ENCODE measurements around the gene OR56A5.
A peak's percentile ranks its signal among the peaks of the same experiment; 100 is the strongest.

The OR56A5 gene

GRCh38 chr11:6006395-6006794 is 38.1 kb upstream of the OR56A5 start:
- Histone ChIP-seq H3K18ac (ENCODE audit: low read length) (no peak overlapping the region), H2AFZ (ENCODE audit: insufficient read depth, low read length, poor library complexity) (no peak overlapping the region), H4K12ac (ENCODE audit: low read depth, low read length) (no peak overlapping the region), H3K9me3 (ENCODE audit: insufficient read depth, low read depth, low read length) (no peaks in the 10 kb centered on the region), H3K79me1 (ENCODE audit: low read length) (no peaks in the 10 kb centered on the region), H3K23ac (ENCODE audit: low read length) (no peak overlapping the region), H3K4me2 (ENCODE audit: low read length) (no peak overlapping the region), H4K8ac (ENCODE audit: low read depth, low read length) (no peak overlapping the region), H4K91ac (ENCODE audit: low read depth, low read length) (no peak overlapping the region), H3K79me2 (ENCODE audit: control insufficient read depth, insufficient read depth, low read length, poor library complexity) (no peaks in the 10 kb centered on the region), H3K27ac (ENCODE audit: low read depth, low read length) (no peak overlapping the region), H3K14ac (ENCODE audit: low read length) (no peak overlapping the region), H2AK5ac (ENCODE audit: low read length) (no peak overlapping the region), H2BK5ac (ENCODE audit: low read depth, low read length, poor library complexity) (no peak overlapping the region), H3K4ac (ENCODE audit: low read depth, low read length) (no peak overlapping the region), H2BK120ac (ENCODE audit: insufficient read depth, low read length, poor library complexity) (no peak overlapping the region), H3K36me3 (ENCODE audit: control insufficient read depth in 1 of 2, insufficient read depth in 2 of 2, low read length in 2 of 2) (no peaks in the 10 kb centered on the region), H3K4me3 (ENCODE audit: low read depth, low read length) (no peak overlapping the region), H2BK12ac (ENCODE audit: low read length) (no peak overlapping the region), H3K27me3 (ENCODE audit: insufficient read depth, low read length) (no peaks in the 10 kb centered on the region), H3K9ac (ENCODE audit: low read length) (no peak overlapping the region), H3K4me1 (ENCODE audit: control insufficient read depth in 1 of 2, insufficient read depth in 2 of 2, low read length in 2 of 2) (no peaks in the 10 kb centered on the region)
- no peak for DNase-seq

GRCh38 chr11:6002202-6002699 is 34.0 kb upstream of the OR56A5 start:
- no peaks in the 10 kb centered on the region for H3K36me3 ChIP-seq (ENCODE audit: control insufficient read depth in 1 of 2, insufficient read depth in 2 of 2, low read length in 2 of 2)
- no peak for DNase-seq
- no peak overlapping the region for H4K91ac ChIP-seq (ENCODE audit: low read depth, low read length)
- H3K23ac ChIP-seq (ENCODE audit: low read length), result no peak overlapping the region
- no peak overlapping the region for H2BK5ac ChIP-seq (ENCODE audit: low read depth, low read length, poor library complexity)
- no peak overlapping the region for H2AFZ ChIP-seq (ENCODE audit: insufficient read depth, low read length, poor library complexity)
- no peak overlapping the region for H3K27ac ChIP-seq (ENCODE audit: low read depth, low read length)
- no peaks in the 10 kb centered on the region for H3K79me2 ChIP-seq (ENCODE audit: control insufficient read depth, insufficient read depth, low read length, poor library complexity)
- no CpG with 5 or more reads among the region's 7 CpGs for WGBS (ENCODE audit: extremely low coverage, insufficient coverage, insufficient read length)
- H3K4ac ChIP-seq (ENCODE audit: low read depth, low read length), result no peak overlapping the region
- H3K4me2 ChIP-seq (ENCODE audit: low read length), result no peak overlapping the region
- no peak overlapping the region for H4K8ac ChIP-seq (ENCODE audit: low read depth, low read length)
- H3K9me3 ChIP-seq (ENCODE audit: insufficient read depth, low read depth, low read length), result no peaks in the 10 kb centered on the region
- H2BK120ac ChIP-seq (ENCODE audit: insufficient read depth, low read length, poor library complexity), result no peak overlapping the region
- H3K4me1 ChIP-seq (ENCODE audit: control insufficient read depth in 1 of 2, insufficient read depth in 2 of 2, low read length in 2 of 2), result no peaks in the 10 kb centered on the region
- no peaks in the 10 kb centered on the region for H3K79me1 ChIP-seq (ENCODE audit: low read length)
- H3K4me3 ChIP-seq (ENCODE audit: low read depth, low read length), result no peak overlapping the region
- H2BK12ac ChIP-seq (ENCODE audit: low read length), result no peak overlapping the region
- H4K12ac ChIP-seq (ENCODE audit: low read depth, low read length), result no peak overlapping the region
- H3K9ac ChIP-seq (ENCODE audit: low read length), result no peak overlapping the region
- H3K18ac ChIP-seq (ENCODE audit: low read length), result no peak overlapping the region
- no peak overlapping the region for H2AK5ac ChIP-seq (ENCODE audit: low read length)
- H3K14ac ChIP-seq (ENCODE audit: low read length), result no peak overlapping the region
- H3K27me3 ChIP-seq (ENCODE audit: insufficient read depth, low read length), result peaks cover under 1% of the 10 kb centered on the region

GRCh38 chr11:5994791-5995190 is 26.5 kb upstream of the OR56A5 start:
- Histone ChIP-seq H3K4ac (ENCODE audit: low read depth, low read length) (no peak overlapping the region), H2AK5ac (ENCODE audit: low read length) (no peak overlapping the region), H2AFZ (ENCODE audit: insufficient read depth, low read length, poor library complexity) (no peak overlapping the region), H3K14ac (ENCODE audit: low read length) (no peak overlapping the region), H3K9ac (ENCODE audit: low read length) (no peak overlapping the region), H2BK12ac (ENCODE audit: low read length) (no peak overlapping the region), H3K27me3 (ENCODE audit: insufficient read depth, low read length) (peaks cover 2% of the 10 kb centered on the region), H3K4me2 (ENCODE audit: low read length) (no peak overlapping the region), H3K18ac (ENCODE audit: low read length) (no peak overlapping the region), H3K36me3 (ENCODE audit: control insufficient read depth in 1 of 2, insufficient read depth in 2 of 2, low read length in 2 of 2) (no peaks in the 10 kb centered on the region), H4K91ac (ENCODE audit: low read depth, low read length) (no peak overlapping the region), H3K79me1 (ENCODE audit: low read length) (no peaks in the 10 kb centered on the region), H4K12ac (ENCODE audit: low read depth, low read length) (no peak overlapping the region), H2BK120ac (ENCODE audit: insufficient read depth, low read length, poor library complexity) (no peak overlapping the region), H2BK5ac (ENCODE audit: low read depth, low read length, poor library complexity) (no peak overlapping the region), H3K9me3 (ENCODE audit: insufficient read depth, low read depth, low read length) (no peaks in the 10 kb centered on the region), H3K23ac (ENCODE audit: low read length) (no peak overlapping the region), H3K4me3 (ENCODE audit: low read depth, low read length) (no peak overlapping the region), H3K79me2 (ENCODE audit: control insufficient read depth, insufficient read depth, low read length, poor library complexity) (no peaks in the 10 kb centered on the region), H3K4me1 (ENCODE audit: control insufficient read depth in 1 of 2, insufficient read depth in 2 of 2, low read length in 2 of 2) (no peaks in the 10 kb centered on the region), H3K27ac (ENCODE audit: low read depth, low read length) (no peak overlapping the region), H4K8ac (ENCODE audit: low read depth, low read length) (no peak overlapping the region)
- no CpG with 5 or more reads among the region's 14 CpGs for WGBS (ENCODE audit: extremely low coverage, insufficient coverage, insufficient read length)
- DNase-seq, result no peak

GRCh38 chr11:5992604-5993251 is 24.4 kb upstream of the OR56A5 start:
- H2AFZ ChIP-seq (ENCODE audit: insufficient read depth, low read length, poor library complexity), result no peak overlapping the region
- H4K91ac ChIP-seq (ENCODE audit: low read depth, low read length), result no peak overlapping the region

More at GRCh38 chr11:5992604-5993251, 24.4 kb upstream of the OR56A5 start:
- Histone ChIP-seq H2BK120ac (ENCODE audit: insufficient read depth, low read length, poor library complexity) (no peak overlapping the region), H2BK12ac (ENCODE audit: low read length) (no peak overlapping the region), H3K9ac (ENCODE audit: low read length) (no peak overlapping the region), H3K79me1 (ENCODE audit: low read length) (no peaks in the 10 kb centered on the region), H4K8ac (ENCODE audit: low read depth, low read length) (no peak overlapping the region), H3K4me1 (ENCODE audit: control insufficient read depth in 1 of 2, insufficient read depth in 2 of 2, low read length in 2 of 2) (no peaks in the 10 kb centered on the region), H3K4me3 (ENCODE audit: low read depth, low read length) (no peak overlapping the region), H3K23ac (ENCODE audit: low read length) (no peak overlapping the region), H4K12ac (ENCODE audit: low read depth, low read length) (no peak overlapping the region), H3K79me2 (ENCODE audit: control insufficient read depth, insufficient read depth, low read length, poor library complexity) (no peaks in the 10 kb centered on the region), H3K18ac (ENCODE audit: low read length) (no peak overlapping the region), H3K14ac (ENCODE audit: low read length) (no peak overlapping the region), H3K36me3 (ENCODE audit: control insufficient read depth in 1 of 2, insufficient read depth in 2 of 2, low read length in 2 of 2) (no peaks in the 10 kb centered on the region), H2BK5ac (ENCODE audit: low read depth, low read length, poor library complexity) (no peak overlapping the region), H3K9me3 (ENCODE audit: insufficient read depth, low read depth, low read length) (no peaks in the 10 kb centered on the region), H3K4me2 (ENCODE audit: low read length) (no peak overlapping the region), H3K27me3 (ENCODE audit: insufficient read depth, low read length) (peaks cover 2% of the 10 kb centered on the region), H3K4ac (ENCODE audit: low read depth, low read length) (no peak overlapping the region), H3K27ac (ENCODE audit: low read depth, low read length) (no peak overlapping the region), H2AK5ac (ENCODE audit: low read length) (no peak overlapping the region)
- WGBS (ENCODE audit: extremely low coverage, insufficient coverage, insufficient read length), result no CpG with 5 or more reads among the region's 3 CpGs
- DNase-seq, result peak in 1 of 2 donors; percentile 54
